Medulla oblongata (tissue), 1 donor: Measurements from ENCODE around the gene OXCT2.
"Not testable (repeated sequence)": the region's sequence is repeated elsewhere in the genome, so short reads cannot be mapped to it uniquely, and the experiment has no call there.

Source experiments
- DNase-seq: peaks from one replicate; pipeline ENCODE4 v3.0.0-alpha.2; 2015; ENCODE audit errors: extremely low spot score

OXCT2 gene

DNA sequence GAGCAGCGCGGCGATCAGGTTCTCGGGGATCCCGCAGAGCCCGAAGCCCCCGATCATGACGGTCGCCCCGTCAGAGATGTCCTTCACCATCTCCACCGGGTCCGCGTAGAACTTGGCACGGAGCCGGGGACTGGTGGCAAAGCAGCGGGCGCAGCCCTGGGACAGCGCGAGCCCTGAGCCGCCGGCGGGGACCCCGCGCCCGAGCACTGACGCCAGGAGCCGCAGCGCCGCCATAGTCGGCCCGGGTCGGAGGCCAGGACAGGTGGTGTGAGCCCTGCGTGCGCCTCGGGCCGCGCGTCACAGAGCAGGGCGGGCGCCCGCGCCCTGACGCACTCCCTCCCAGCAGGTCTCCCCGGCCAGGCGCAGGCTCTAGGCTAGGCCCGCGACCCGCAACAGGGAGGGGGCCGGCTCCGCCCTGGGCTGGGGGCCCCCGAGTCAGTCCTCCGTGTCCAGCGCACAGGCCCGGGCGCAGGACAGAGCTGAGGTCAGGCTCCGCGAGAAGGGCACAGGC lies at the start of gene OXCT2:
Gene OXCT2 (minus strand): TSS at position 327 of the 511 bp plus-strand sequence. CDS start 93 bp downstream, at position 234.
- not testable (repeated sequence) for DNase-seq

- no peak for DNase-seq
Observed at GRCh38 chr1:39819091-39819812, 48.1 kb upstream of the OXCT2 start.

GRCh38 chr1:39818482-39818881 lies 47.3 kb upstream of the OXCT2 start:
- DNase-seq, result no peak

DNA sequence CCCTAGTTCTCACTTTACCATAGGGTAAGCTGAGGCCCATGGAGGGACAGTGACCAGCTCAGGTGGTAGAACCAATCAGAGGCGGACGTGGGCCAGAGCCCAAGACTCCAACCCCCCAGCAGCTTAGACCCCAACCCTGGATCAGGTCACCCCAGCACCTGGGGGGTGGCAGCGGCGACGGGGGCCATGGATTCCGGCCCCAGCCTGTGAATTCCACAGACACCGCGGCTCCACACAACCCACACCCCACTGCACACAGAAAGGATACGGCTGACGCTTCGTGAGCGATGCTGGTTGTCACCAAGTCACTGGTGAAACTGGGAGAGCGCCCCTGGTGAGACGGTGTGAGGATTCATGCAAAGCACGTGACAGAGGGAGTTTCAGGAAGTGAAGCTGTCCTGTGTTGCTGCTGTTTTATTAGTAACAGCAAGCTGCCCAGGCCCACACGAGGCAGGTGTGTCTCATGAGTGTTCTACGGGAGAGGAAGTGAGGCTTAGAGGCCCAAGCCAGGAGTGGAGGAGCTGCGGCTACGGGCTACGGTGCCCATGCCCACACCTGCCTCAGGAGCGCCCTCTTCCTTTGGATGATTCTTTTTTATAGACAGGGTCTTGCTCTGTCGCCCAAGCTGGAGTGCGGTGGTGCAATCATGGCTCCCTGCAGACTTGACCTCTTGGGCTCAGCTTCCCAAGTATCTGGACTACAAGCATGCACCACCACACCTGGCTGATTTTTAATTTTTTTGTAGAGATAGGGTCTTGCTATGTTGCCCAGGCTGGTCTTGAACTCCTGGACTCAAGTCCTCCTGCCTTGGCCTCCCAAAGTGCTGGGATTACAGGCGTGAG lies 46.2 kb upstream of the OXCT2 start:
- peak; percentile 71 for DNase-seq

GRCh38 chr1:39816415-39817090 lies 45.4 kb upstream of the OXCT2 start:
- DNase-seq, result peak; percentile 72

DNA sequence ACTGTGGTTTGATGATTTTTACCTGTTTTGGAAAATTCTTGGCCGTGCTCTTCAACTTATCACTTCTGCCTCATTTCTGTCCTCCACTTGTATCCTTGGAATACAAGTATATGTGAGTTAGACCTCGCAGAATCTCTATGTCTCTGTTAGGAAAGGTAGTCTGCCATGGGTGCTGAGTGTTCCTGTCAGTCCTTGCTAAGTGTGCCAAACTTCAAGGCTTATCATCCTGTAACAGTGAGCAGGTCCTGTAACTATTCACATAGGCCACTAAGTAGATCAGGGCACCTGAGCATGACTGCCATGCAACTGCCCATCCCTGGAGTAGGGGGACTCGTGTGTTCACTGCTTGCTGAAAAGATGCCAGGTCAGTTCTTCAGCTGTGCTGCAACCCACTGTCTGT lies 41.8 kb upstream of the OXCT2 start:
- DNase-seq, result no peak

- no peak for DNase-seq
Observed at GRCh38 chr1:39808784-39809517, 37.8 kb upstream of the OXCT2 start.

DNA sequence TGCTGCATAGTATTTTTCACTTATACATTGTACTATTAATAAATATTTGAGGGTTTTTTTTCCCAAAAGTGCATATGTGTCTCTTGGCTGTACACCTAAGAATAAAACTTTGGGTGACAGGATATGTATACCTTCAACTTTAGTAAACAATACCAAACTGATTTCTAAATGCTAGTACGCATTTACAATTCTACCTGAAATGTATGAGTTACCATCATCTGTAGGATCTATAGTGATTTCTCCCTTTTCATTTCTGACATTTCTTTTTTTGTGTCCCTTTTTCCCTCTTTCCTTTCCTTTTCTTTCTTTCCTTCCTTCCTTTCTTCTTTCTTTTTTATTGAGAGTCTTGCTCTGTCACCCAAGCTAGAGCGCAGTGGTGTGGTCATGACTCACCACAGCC lies 34.2 kb upstream of the OXCT2 start:
- DNase-seq, result no peak

GRCh38 chr1:39802496-39803260 lies 31.5 kb upstream of the OXCT2 start:
- no peak for DNase-seq

- no peak for DNase-seq
Observed at GRCh38 chr1:39800471-39800835, 29.3 kb upstream of the OXCT2 start.

DNA sequence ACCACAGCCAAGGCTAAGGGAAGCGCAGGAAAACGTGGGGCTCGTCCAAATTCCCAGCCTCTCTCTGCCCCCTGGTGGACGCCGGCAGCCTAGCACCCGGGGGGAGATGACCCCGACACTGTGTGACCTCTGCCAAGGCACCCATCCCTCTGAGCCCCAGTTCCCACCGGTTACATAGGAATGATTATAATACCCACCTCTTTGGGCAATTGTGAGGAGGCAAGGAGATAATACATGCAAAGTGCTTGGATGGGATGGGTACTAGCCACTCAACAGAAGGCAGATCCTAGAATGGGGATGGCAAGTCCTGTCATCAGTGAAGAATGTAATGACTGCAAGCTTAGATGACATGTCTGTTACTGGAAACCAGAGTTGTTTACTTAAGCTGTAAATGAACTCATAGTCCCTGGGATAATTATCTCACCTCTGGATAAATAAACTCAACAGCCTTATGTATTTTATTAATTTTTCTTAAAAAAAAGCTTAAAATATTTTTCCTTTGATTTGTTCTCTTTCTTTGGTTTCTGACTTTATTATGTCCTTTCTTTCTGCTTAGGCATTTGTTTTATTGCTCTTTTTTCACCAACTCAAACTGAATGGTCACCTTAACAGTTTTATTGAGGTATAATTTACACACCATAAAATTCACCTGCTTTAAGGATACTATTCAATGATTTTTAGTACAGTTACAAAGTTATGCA lies 28.8 kb upstream of the OXCT2 start:
- peak; percentile 45 for DNase-seq

DNA sequence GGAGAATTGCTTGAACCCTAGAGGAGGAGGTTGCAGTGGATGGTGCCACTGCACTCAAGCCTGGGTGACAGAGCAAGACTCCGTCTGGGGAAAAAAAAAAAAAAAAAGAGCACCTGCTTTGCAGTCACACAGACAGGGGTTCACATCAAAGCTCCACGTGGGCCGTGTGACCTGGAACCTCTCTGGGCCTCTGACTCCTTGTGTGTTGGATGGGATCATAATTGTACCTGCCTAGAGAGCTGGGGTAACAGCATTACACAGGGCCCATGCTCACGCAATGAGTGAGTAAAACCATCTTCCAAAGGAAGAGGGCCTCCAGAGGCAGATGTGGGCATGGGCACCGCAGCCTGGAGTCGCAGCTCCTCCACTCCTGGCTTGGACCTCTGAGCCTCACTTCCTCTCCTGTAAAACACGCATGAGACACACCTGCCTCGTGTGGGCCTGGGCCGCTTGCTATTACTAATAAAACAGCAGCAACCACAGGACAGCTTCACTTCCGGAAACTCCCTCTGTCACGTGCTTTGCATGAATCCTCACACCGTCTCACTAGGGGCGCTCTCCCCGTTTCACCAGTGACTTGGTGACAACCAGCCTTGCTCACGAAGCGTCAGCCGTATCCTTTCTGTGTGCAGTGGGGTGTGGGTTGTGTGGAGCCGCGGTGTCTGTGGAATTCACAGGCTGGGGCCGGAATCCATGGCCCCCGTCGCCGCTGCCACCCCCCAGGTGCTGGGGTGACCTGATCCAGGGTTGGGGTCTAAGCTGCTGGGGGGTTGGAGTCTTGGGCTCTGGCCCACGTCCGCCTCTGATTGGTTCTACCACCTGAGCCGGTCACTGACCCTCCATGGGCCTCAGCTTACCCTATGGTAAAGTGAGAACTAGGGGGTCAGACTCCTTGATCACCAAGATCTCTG lies 28.0 kb upstream of the OXCT2 start:
- DNase-seq, result peak; percentile 67

- no peak for DNase-seq
Observed at GRCh38 chr1:39795651-39796050, 24.5 kb upstream of the OXCT2 start.

DNA sequence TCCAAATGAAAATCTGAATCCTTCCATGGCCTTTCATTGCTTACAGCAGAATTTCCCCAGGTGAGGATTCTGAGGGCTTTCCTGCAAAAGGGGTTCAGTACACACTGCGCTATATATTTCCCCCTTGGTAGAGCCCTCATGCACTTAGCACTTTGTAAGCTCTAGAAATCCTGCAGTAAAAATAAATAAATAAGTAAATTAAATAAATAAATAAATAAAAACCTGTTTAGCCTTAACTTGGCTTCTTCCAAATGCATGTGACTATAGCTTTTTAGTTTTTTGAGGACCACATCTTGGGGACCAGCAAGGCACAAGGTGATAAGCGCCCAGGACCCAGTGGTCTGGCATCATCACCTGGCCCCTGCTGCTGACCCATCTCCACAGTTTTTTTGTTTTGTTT lies 20.7 kb upstream of the OXCT2 start:
- DNase-seq, result no peak

DNA sequence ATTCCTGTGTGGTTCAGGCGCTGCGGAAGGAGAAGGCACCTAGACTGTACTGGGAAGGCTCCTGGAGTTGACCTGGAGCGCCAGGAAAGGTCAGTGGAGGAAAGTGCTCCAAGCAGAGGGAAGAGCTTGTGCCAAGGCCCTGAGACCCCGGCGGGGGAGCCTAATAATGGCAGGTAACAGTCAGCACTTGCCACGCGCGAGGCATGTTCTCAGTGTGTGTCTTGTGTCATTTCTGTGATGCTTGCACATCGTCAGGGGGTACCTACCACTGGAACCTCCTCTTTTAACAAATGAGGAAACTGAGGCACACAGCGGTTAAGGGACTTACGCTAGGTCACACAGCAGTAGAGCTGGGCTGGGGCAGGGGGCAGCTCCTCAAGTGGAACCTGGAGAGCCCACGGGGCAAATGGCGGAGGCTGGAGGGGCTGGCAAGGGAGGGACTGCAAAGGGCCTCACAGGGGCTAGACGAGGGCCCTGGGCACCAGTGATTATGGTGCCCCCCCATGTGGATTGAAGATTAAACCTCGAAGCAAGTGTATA lies 18.5 kb upstream of the OXCT2 start:
- DNase-seq, result no peak

DNA sequence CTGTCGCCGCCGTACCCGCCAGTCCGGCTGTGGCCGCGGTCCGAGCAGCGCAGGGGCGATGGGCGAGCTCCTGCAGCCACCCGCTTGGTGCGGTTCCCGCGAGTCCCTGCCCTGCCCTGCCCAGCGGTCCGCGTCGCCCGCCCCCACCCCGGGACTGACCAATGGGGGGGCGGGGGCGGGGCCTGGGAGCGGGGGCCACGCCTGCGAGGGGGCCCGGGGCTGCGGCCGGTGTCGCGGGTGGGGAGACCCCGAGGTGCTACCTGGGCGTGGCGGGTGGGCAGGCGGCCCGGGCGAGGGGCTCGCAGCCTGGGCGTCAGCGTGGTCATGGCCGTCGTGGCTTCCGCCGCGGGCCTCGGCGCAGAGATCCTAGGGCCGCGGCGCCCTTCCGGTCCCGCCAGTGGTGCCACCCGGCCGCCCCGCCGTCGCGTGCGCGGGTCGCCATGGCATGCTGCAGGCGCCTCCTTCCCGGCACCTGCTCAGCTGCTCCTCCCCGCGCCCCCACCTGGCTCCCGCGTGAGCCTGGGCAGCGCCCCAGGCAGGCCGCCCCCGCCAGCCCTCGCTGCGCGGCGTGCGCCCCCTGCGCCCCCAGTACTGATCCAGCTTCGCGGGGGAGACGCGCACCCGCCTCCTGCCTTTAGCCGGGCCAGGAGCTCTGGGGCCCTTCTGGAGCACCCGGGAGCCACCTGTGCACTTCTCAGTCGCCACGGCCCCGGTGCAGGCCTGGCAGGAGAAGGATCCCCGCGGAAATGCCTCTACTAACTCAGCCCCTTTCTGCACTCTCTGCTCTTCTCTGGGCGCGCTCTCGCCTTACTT lies 17.8 kb upstream of the OXCT2 start, which contains the start of gene BMP8B:
Gene BMP8B (minus strand): TSS at position 108 of the 813 bp plus-strand sequence. CDS start 380 bp downstream, outside the sequence.
- peak; percentile 42 for DNase-seq

DNA sequence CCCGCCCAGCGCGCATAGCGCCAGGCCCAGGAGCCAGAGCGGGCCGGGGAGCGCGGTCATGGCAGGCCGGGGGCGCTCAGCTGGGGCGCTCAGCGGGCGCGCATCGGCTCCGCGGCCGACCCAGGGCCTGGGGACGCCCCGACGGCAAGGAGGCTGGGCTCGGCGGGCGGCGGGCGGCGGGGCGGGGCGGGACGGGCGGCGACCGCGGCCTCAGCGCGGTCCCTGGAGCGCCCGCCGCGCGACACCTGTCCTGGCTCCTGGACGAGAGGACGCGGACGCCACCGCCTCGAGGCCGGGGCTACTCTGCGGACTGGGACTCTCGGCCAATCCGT lies 17.2 kb upstream of the OXCT2 start:
- DNase-seq, result no peak

DNA sequence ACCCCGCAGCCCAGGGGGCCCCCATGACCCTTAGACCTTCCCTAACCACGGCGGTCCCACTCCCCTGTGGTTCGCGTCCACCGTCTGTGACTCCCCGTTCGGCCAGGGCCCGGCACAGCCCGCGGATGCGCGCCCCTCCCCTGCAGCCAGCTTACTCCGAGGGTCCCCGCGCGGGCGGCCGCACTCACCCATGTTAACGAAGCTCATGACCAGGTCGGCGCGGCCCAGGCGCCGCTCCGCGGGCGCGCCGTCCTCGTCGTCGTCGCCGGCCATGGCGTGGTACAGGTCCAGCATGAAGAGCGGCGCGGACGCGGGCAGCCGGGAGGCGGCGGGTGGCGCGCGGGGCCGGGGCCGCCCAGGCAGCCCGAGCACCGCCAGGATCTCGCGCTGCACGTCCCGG lies 16.8 kb upstream of the OXCT2 start:
- not testable (repeated sequence) for DNase-seq
